ENCODE measurements around the gene LPP.

The LPP gene

GRCh38 chr3:188378786-188379185, 224.8 kb downstream of the LPP start:
- no peaks in the 10 kb centered on the region for H4K20me1 ChIP-seq (ENCODE audit: insufficient read depth, low read length)
- ATAC-seq (ENCODE audit: insufficient read depth, low read depth) (no peak), DNase-seq (no peak)
- no peak overlapping the region for H2AFZ ChIP-seq (ENCODE audit: low read depth, low read length)
- no peak for TF ChIP-seq EZH2 (IDR thresholded peaks at IDR 0.05; ENCODE audit: borderline replicate concordance, low read depth, low read length, severe bottlenecking)
- no peak for TF ChIP-seq CTCF (IDR thresholded peaks at IDR 0.05; ENCODE audit: borderline replicate concordance, extremely low read depth, low read length, poor library complexity, severe bottlenecking)
- H3K9ac ChIP-seq (ENCODE audit: low read depth, low read length), result no peak overlapping the region
- H3K4me1 ChIP-seq (ENCODE audit: insufficient read depth, low read length), result no peaks in the 10 kb centered on the region
- peaks cover 8% of the 10 kb centered on the region; the same call in 1 of the 2 replicates for H3K79me2 ChIP-seq (ENCODE audit: insufficient read depth, low read length)
- no peak overlapping the region for H3K4me3 ChIP-seq (ENCODE audit: low read depth in 1 of 2, low read length in 2 of 2)
- H3K27me3 ChIP-seq (ENCODE audit: insufficient read depth, low read length, poor library complexity), result no peaks in the 10 kb centered on the region
- H3K36me3 ChIP-seq (ENCODE audit: insufficient read depth, low read length), result no peaks in the 10 kb centered on the region
- H3K4me2 ChIP-seq (ENCODE audit: insufficient read depth, low read length), result no peak overlapping the region
- H3K9me3 ChIP-seq (ENCODE audit: insufficient read depth, low read length, severe bottlenecking), result no peaks in the 10 kb centered on the region
- H3K27ac ChIP-seq (ENCODE audit: low read length), result no peak overlapping the region

- H4K20me1 ChIP-seq (ENCODE audit: insufficient read depth, low read length), result no peaks in the 10 kb centered on the region
- no peaks in the 10 kb centered on the region for H3K4me1 ChIP-seq (ENCODE audit: insufficient read depth, low read length)
- no peak overlapping the region for H3K4me3 ChIP-seq (ENCODE audit: low read depth in 1 of 2, low read length in 2 of 2)
- TF ChIP-seq EZH2 (IDR thresholded peaks at IDR 0.05; ENCODE audit: borderline replicate concordance, low read depth, low read length, severe bottlenecking) (no peak), CTCF (IDR thresholded peaks at IDR 0.05; ENCODE audit: borderline replicate concordance, extremely low read depth, low read length, poor library complexity, severe bottlenecking) (no peak)
- H3K9me3 ChIP-seq (ENCODE audit: insufficient read depth, low read length, severe bottlenecking), result no peaks in the 10 kb centered on the region
- H3K79me2 ChIP-seq (ENCODE audit: insufficient read depth, low read length), result peaks cover 8% of the 10 kb centered on the region; the same call in 1 of the 2 replicates
- H3K27ac ChIP-seq (ENCODE audit: low read length), result no peak overlapping the region
- H3K4me2 ChIP-seq (ENCODE audit: insufficient read depth, low read length), result no peak overlapping the region
- H3K9ac ChIP-seq (ENCODE audit: low read depth, low read length), result no peak overlapping the region
- no peaks in the 10 kb centered on the region for H3K27me3 ChIP-seq (ENCODE audit: insufficient read depth, low read length, poor library complexity)
- DNase-seq (no peak), ATAC-seq (ENCODE audit: insufficient read depth, low read depth) (no peak)
- no peak overlapping the region for H2AFZ ChIP-seq (ENCODE audit: low read depth, low read length)
- no peaks in the 10 kb centered on the region for H3K36me3 ChIP-seq (ENCODE audit: insufficient read depth, low read length)
Observed at GRCh38 chr3:188380252-188380651, 226.3 kb downstream of the LPP start.

- Histone ChIP-seq H3K4me3 (ENCODE audit: low read depth in 1 of 2, low read length in 2 of 2) (no peak overlapping the region), H3K27me3 (ENCODE audit: insufficient read depth, low read length, poor library complexity) (no peaks in the 10 kb centered on the region), H3K4me2 (ENCODE audit: insufficient read depth, low read length) (no peak overlapping the region), H3K4me1 (ENCODE audit: insufficient read depth, low read length) (no peaks in the 10 kb centered on the region), H3K79me2 (ENCODE audit: insufficient read depth, low read length) (peaks cover 8% of the 10 kb centered on the region; the same call in 1 of the 2 replicates), H2AFZ (ENCODE audit: low read depth, low read length) (no peak overlapping the region), H3K36me3 (ENCODE audit: insufficient read depth, low read length) (no peaks in the 10 kb centered on the region), H4K20me1 (ENCODE audit: insufficient read depth, low read length) (no peaks in the 10 kb centered on the region), H3K27ac (ENCODE audit: low read length) (no peak overlapping the region), H3K9ac (ENCODE audit: low read depth, low read length) (no peak overlapping the region), H3K9me3 (ENCODE audit: insufficient read depth, low read length, severe bottlenecking) (no peaks in the 10 kb centered on the region)
- no peak for ATAC-seq (ENCODE audit: insufficient read depth, low read depth)
- TF ChIP-seq EZH2 (IDR thresholded peaks at IDR 0.05; ENCODE audit: borderline replicate concordance, low read depth, low read length, severe bottlenecking) (no peak), CTCF (IDR thresholded peaks at IDR 0.05; ENCODE audit: borderline replicate concordance, extremely low read depth, low read length, poor library complexity, severe bottlenecking) (no peak)
- DNase-seq, result no peak
Observed at GRCh38 chr3:188380722-188381121, 226.8 kb downstream of the LPP start.

- Histone ChIP-seq H3K4me2 (ENCODE audit: insufficient read depth, low read length) (no peak overlapping the region), H3K27ac (ENCODE audit: low read length) (no peak overlapping the region), H3K9me3 (ENCODE audit: insufficient read depth, low read length, severe bottlenecking) (no peaks in the 10 kb centered on the region), H3K27me3 (ENCODE audit: insufficient read depth, low read length, poor library complexity) (no peaks in the 10 kb centered on the region), H4K20me1 (ENCODE audit: insufficient read depth, low read length) (no peaks in the 10 kb centered on the region), H3K9ac (ENCODE audit: low read depth, low read length) (no peak overlapping the region), H2AFZ (ENCODE audit: low read depth, low read length) (no peak overlapping the region), H3K79me2 (ENCODE audit: insufficient read depth, low read length) (peaks cover 6% of the 10 kb centered on the region; the same call in 1 of the 2 replicates), H3K4me3 (ENCODE audit: low read depth in 1 of 2, low read length in 2 of 2) (no peak overlapping the region), H3K4me1 (ENCODE audit: insufficient read depth, low read length) (no peaks in the 10 kb centered on the region), H3K36me3 (ENCODE audit: insufficient read depth, low read length) (no peaks in the 10 kb centered on the region)
- TF ChIP-seq EZH2 (IDR thresholded peaks at IDR 0.05; ENCODE audit: borderline replicate concordance, low read depth, low read length, severe bottlenecking) (no peak), CTCF (IDR thresholded peaks at IDR 0.05; ENCODE audit: borderline replicate concordance, extremely low read depth, low read length, poor library complexity, severe bottlenecking) (no peak)
- DNase-seq (no peak), ATAC-seq (ENCODE audit: insufficient read depth, low read depth) (no peak)
Observed at GRCh38 chr3:188383748-188384147, 229.8 kb downstream of the LPP start.

Measured in DND-41 (cell line).